HG03439 (cell line): Measurements from ENCODE around the gene SLC44A1.

Experiments used
- ATAC-seq: cut with Tn5 transposase; IDR thresholded peaks from one replicate; pipeline ENCODE4 v1.9.1; 2021; ENCODE audit warnings: mild to moderate bottlenecking, moderate library complexity; ENCODE audit not compliant: unreplicated experiment

The SLC44A1 gene

DNA sequence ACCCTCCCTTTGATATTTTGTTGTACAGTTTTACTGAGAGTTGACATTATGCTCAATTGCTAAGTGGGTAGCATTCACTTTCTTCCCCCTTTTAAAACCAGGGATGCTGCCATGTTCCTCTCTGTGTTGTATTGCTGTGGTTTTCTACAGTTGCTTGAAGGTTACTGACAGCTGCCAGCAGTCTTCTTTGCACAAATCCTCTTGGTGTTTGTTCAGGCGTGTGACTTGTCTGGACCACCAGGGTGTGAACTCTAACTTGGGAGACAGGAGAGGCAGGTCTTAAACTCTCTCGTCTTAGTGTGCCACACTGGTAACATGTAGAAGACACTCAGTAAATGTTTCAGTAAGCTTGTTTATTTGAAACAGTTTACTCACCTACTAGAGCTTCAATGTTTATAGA, 25.1 kb downstream of the SLC44A1 start:
- ATAC-seq = no peak

DNA sequence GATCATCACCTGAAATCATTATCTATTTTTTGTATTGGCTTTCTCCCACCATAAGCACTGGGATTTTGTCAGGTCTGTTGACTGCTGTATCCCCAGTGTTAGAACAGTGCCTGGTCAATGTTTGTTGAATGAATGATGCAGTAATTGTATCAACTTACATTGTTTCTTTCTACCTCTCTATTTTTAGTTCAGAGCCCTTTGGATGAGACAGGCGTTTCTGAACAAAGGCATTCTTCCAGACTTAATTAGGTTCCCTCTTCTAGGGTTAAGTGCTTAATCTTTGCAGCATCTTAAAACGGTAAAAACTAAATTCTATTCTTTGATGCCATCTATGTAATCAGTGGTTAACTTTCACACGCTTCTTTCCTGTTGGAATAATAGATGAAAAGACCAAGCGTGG, 26.3 kb downstream of the SLC44A1 start:
- ATAC-seq = no peak

DNA sequence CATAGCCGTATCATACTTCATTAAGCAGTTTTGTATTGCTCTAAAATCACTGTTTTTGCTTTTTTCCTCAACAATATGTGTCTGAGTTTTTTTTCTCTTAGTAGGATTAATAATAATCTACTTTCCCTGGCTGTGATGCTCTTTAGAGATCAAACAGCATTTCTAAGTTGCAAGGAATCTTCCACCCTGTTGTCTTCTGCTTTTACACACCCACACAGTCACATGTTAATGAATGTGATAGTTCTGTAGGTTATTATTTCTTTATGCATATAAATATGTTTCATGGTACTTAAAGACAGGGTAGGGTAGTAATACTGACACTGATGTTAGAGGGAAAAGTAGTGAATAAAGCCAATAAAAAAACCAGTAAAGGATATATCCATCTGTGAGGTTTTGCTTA, 29.3 kb downstream of the SLC44A1 start:
- ATAC-seq = no peak

DNA sequence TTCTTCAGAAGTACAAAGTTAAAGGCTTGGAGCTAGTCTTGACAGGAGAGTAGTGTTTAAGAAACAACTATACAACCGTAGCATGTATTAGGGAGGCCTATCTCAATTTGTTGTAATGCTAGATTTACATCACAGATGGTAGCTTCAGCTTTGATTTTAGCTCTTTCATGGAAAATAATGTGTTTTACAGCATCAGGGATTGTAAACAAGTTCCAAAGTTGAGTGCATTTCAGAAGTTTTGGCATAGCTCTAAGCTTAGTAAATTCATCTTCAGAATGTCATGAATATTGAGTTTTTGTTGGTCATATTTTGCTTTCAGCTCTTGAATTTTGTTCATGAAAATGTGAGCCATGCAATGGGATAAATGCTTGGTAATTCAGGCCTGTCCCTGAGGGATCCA, 30.7 kb downstream of the SLC44A1 start:
- no peak for ATAC-seq

DNA sequence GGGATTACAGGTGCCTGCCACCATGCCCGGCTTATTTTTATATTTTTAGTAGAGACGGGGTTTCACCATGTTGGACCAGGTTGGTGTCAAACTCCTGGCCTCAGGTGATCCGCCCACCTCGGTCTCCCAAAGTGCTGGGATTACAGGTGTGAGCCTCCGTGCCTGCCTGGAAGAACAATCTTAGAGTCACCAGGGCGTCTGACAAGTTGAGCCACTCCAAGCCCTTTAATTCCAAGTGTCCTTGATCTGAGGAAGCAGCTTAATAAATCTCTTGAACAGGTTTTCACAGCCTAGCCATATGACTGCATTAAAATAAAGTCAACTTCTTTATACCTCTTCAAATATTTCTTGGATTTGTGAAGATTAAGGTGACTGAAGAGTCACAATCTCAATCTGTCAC, 31.5 kb downstream of the SLC44A1 start:
- ATAC-seq = no peak

DNA sequence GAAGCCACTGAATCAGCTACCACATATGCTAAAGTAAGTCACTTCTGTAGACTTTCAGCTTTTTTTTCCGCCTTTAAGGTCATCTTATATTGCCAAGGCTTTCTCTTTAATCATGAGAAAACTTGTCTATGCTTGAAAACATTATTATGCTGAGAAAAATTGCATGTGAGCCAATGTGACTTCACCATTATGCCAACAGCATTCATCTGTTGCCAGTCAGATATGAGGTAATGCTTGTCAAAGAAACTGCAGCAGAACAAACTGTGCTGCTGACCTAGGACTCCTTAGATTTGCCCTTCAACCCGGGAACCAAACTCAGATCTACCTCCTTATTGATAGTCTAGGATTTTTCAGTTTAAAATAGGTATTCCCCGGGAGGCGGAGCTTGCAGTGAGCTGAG, 34.3 kb downstream of the SLC44A1 start:
- ATAC-seq = no peak

DNA sequence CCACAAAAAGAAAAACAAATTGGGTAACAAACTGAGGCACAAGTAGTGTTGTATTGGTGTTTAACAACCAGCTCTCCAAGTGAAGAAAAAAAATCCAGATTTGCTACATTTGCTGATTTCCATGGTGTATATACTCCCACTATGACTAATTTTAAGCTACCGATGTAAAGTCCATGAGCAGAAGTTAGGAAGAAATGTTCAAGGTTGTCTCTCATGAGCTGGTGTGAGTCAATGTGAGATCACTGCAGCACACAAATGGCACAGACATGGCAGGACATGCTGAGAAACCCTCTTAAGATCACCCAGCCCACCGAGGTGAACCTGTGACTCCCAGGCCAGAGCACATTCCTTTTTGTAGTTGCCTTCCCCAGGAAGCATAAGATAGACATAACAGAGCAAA, 36.2 kb downstream of the SLC44A1 start:
- no peak for ATAC-seq

DNA sequence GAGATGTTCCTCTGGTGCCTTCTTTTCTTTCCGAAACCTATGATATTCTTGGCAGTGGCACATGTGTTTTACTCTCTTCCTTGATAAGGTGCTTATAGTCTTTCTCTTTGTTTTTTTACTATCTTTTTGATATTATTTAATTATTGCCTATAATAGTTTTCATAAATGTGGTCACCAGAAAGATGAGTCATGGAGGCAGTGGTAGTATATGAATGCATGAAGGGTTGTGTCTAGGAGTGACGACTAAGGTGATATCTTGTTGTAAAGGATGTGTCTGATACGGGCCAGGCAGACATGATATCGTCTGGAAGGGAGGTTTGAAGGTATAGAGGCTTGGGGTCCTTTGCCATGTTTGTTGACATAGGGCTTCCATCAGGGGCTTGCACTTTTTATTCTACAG, 36.8 kb downstream of the SLC44A1 start:
- ATAC-seq = no peak

DNA sequence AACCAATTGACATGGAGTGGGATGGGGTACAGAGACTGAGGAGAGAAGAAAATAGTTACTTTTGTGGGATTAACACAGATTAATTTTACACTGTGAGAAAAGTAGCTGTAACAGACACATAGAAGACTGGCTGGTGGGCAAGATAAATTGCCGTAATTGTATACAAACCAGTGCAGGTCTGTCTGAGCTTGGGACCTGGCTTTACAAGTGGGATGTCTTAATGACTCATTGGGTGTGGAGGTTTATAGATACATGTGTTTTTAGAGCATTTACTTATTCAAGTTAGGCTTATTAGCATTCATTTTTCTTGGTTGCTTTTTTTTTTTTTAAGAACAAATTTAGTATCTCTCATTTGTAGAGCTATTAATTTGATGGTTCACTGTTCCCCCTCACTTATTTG, 37.5 kb downstream of the SLC44A1 start:
- ATAC-seq = no peak

DNA sequence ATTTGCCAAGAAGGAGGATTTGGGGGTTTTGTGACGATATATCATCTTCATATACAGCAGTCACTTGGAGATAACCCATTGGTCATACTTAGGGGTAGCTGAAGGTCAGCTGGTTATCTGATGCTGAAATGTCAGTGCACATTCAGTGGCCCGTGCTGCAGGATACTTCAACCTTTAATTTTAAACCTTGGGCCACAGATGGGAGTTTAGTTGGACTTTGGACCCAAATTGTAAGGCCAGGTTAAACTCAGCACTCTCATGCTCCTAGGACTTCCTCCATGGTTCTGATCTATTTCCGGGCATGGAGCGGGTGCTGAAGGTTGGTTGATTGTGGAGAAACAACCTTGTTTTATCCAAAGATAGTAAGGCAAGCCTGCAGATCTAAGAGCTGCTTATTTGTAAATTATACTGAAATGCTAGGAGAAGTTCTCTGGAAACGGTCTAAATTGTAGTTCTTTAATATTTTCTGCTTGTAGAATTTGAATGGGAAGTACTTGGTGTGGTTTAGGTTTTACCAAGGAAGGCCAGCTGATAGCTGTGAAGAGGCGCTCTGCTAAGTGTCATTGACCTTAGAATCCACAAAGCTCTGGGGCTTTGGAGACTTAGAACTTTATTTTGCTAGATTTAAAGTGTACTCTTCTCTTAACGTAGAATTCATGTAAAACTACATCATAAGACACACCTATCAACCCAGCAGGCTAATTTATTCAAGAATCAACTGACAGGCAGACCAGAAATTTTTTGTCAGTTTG, 38.6 kb downstream of the SLC44A1 start:
- no peak for ATAC-seq

DNA sequence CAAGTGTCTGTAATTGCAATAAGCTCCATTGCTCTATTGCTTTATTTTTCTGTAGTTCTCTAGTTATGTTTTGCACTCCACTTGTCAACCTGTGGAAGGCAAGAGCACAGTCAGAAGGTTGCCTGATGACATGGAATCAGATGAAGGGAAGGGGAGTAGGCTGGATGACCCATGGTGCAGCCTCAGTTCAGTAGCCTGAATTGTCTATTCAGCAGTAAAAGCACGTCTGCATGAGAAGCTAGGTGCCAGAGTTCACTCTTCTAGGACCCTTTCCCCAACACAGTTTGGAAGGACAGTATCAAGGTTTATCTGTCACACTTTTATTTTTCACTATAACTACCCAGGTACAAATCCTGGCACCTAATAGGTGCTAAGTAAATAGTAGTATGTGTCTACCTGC, 39.3 kb downstream of the SLC44A1 start:
- ATAC-seq = no peak

DNA sequence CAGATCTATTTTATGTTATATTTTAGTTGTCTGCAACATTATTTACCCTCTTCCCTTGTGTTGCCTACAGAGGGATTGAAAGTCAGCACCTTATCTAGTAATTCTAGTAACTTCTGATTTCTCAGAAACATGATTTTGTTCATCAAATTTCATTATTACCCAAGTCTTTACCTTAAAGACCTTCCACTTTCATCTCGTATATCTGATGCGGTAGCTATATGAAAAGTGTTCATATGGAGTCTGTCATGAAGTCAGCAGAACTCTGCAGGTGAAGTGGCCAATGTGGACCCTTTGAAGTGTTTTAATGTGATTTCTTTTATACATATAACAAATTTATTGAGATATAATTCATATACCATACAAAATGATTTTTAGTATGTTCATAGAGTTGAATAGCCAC, 40.0 kb downstream of the SLC44A1 start:
- ATAC-seq = no peak

DNA sequence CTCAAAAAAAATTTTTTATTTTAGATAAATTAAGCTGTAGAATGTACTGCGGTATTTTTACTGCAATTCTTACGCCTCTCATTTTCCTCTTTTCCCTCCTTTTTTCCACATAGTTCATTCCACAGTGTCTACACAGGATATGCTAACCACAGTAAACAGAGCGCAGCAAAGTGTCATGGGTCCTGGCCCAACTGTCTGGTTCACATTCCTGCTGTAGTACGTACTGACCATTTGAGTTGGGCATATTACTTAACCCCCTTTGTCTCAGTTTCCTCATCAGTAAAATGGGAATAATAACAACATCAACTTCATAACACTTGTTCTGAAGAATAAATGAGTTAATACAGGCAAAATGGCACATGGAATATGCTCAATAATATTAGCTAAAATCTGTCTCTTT, 41.6 kb downstream of the SLC44A1 start:
- ATAC-seq = no peak

DNA sequence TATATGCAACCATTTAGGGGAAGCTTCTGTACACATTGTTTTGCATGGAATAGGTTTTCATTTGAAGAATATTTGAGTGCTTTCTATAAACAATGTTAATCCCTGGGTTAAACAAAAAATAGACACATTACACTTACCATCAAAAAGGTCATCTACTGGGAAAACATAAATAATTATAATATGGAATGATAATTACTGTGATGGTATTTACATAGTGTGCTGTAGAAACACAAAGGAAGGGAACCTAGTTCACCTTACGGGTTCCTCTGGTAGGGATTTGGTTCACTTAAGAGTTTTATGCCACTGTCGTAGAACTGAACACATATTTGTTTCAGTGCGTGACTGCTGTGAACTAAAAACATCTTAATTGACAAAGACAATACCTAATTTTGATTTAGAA, 44.9 kb downstream of the SLC44A1 start:
- ATAC-seq = no peak

DNA sequence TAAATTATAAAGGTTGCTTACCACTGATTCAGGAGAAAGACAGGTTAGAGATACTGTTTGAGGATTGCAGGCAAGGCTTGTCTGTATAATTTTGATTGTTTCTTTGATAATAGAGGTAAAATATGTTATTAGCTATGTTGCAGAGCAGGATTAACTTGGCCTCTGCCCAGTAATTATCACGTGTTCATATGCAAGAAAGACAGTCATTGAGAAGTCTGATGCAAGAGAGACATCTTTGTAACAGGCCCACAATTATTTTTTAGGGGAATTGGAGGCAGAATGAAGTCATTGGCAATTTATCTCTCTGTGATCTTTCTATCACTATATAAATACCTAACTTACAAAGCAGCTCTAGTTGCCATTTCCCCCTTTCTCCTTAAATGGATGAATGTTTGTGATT, 46.0 kb downstream of the SLC44A1 start:
- no peak for ATAC-seq

DNA sequence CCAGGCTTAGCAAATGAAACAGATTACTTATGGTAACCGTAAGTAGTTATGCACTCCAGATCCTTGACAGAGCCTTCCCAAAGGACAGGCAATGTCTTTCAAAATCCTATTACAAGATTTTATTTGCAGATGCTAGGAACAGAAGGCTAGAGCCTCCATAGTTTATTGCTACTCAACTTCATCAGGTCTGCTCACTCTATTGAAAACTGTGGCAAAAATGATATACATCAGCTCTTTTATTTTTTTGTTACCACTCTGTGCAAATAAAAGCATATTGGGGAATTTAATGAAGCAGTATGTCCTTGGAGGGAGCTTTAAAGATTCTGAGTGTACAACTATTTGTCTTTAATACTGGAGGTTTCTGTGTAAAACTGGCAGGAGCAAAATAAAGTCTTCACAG, 46.5 kb downstream of the SLC44A1 start:
- no peak for ATAC-seq

DNA sequence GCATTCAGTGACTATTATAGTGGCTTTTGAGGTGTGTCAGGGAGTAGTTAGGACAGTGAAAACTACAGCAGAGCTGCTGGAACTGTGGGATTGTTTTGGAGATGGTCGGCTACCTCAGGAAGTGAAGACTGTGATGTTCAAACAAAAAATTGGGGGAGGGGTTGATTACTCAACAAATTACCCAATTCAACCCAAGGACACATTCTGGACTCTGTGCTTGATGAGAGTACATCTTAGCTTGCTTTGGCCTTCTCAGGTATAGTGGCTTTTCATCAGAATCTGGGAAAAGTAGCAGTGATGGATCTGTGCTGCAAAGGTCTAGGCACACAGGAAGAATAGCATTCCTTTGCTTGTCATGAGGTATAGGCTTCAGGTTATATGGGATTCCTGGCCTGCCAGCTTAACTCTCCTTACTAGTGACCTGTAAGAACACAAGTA, 47.0 kb downstream of the SLC44A1 start:
- ATAC-seq = no peak

DNA sequence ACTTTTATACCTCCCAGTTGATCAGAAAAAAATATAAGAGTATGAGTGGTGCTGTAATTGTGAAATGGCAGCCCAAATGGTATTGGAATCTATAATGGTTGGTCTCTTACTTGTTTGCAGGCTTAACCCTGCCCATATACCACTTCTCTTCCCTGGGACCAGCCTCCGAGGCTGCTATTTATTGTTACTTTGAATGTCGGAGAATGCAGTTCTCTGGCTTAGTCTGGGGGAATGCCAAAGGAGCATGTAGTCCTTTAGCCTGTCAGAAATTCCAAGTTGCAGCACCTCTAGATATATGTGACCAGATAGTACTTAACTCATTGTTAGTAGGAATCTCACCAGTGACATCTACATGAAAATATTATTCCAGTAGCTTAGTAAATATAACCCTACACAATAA, 47.5 kb downstream of the SLC44A1 start:
- ATAC-seq = no peak

DNA sequence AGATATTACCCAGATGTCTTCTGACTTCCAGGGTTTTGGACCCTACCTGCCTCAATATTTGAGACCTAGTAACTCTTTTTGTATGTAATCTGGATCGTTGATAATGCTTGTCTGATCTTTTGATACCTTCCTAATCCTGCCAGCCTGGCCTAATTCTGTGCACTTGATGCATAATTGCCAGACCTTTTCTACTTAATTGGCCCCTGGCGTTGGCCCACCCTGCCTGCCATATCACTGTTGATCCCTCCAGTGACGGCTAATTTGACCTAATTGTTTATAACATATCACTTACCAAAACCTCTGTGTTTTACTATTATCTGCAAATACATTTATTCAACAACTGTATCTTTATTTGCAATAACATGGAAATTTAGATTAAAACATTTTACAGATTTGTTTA, 49.0 kb downstream of the SLC44A1 start:
- ATAC-seq = no peak

DNA sequence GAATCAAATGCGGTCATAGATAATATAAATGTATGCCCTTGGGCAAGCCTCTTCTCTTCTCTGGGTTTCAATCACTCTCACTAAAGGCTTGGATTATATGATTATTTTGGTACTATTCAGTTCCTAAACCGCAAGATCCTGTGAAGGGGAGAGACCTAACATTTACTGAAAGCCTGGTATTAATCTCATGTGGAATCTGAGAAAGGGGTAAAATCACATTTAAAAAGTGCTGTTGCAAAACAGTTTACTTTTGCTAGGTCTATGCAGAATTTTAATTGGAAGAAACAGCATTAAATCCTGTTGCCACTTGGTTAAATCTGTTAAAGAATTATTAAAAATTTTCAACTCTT, 50.7 kb downstream of the SLC44A1 start:
- ATAC-seq = no peak

DNA sequence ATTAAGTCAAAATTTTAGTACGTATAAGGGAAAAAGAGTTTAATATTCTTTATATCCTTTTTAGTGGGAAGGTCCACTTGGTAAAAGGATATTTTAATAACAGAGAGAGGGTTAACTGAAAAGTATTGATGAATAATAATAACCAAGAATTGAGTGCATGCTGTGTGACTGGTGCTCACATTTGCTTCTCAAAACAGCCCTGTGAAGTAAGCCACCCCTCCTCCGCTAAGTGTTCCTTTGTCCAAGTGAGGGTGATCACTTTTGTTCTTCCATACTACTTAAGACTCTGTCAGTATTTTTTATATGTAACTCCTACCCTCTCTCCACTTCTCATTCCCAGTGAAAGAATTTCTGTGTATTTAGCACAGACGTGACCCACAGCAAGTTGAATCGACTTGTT, 51.5 kb downstream of the SLC44A1 start:
- no peak for ATAC-seq

DNA sequence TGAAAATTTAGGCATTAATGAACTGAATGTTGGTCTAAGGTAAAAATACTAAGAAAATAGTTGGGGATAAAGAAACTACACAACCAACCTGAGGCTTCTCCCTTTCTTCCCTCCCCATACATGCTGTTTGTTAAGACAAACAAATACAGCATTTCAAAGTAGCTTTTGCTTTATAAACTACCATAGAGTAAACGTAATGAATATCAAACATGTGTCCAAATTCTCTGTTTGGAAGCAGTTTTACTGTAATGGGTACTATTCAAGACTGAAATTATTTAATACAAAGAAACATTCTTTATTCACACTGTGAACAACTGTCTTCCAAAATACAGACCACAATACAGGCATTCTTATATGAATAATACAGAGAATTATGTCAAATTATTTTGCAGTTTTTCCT, 52.0 kb downstream of the SLC44A1 start:
- ATAC-seq = no peak

DNA sequence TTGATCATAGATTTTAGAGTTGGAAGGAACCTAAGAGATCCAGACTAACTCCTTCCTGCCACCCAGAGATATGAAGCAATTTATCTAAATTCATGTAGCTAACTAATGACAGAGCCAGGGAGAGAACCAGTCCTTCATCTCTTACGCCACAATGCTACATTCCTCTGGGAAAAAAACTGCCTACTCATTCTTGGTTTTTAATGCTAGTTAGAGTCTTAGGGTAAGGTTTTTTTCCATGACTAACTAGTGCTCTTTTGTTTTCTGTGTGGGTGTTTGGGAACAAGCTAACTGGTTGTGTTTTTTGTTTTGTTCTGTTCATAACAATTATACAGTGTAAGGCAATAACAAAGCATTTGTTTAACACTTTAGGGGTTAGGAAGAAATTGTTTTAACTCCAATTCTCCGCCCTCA, 52.4 kb downstream of the SLC44A1 start:
- no peak for ATAC-seq
